HG03139 (cell line): Measurements from ENCODE around the gene COMMD2.

Experiments
- ATAC-seq: cut with Tn5 transposase; IDR thresholded peaks from one replicate; pipeline ENCODE4 v1.9.1; 2021; ENCODE audit not compliant: unreplicated experiment

COMMD2 gene

DNA sequence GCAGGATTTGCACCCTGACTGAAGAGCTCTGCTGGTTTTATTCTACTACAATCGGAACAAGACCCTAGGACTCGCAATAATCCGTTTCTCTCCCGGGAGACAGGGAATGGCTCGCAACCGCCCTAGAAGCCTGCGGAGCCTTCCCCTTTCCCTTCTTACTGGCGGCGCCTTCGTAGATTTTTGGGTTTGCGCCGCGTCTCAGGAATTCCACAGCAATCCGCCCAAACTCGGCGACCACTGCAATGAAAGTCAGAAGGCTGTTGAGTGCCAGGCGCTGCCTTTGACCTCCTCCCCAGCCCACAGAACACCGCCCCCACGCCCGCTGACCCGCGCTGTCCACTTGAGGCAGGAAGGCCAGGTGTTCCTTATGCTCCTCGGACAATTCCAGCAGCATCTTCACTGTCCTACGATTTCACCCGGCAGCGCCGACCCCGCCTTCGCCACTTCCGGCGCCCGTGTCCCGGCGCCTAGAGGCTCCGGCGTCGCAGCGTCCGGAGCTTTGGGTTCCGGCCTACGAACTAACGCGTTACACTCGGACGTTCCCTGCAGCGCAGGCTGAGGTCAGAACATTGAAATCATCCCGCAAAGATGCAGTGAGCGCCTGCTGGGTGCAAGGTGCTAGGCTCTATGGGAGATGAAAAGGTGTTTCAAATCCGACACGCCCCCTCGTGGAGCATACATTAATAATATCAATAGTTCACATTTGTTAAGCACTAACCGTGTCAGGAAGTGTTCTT, at the start of gene COMMD2:
Gene COMMD2 (minus strand): TSS at position 439 of the 737 bp plus-strand sequence. CDS start 45 bp downstream, at position 394.
- peak; percentile 99 for ATAC-seq

- ATAC-seq, result no peak
These were observed 49.4 kb upstream of the COMMD2 start for GRCh38 chr3:149801639-149802038.

GRCh38 chr3:149801195-149801594, 48.9 kb upstream of the COMMD2 start:
- no peak for ATAC-seq

DNA sequence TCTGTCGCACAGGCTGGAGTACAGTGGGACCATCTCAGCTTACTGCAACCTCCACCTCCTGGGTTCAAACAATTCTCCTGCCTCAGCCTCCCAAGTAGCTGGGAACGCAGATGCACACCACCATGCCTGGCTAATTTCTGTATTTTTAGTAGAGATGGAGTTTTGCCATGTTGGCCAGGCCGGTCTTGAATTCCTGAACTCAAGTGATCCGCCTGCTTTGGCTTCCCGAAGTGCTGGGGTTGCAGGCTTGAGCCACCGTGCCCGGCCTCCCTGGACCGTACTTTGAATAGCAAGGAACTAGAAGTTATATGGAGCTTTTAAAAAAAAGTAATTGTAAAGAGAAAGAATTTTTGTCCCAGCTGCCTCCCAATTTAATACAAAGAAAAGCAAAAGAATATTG, 48.4 kb upstream of the COMMD2 start:
- ATAC-seq, result no peak

GRCh38 chr3:149796026-149796425, 43.7 kb upstream of the COMMD2 start:
- ATAC-seq, result no peak

GRCh38 chr3:149792452-149793270, 40.4 kb upstream of the COMMD2 start, which contains the start of gene ANKUB1:
Gene ANKUB1 (minus strand): TSS chr3:149792554. CDS start chr3:149792366, 188 bp downstream.
- no peak for ATAC-seq

DNA sequence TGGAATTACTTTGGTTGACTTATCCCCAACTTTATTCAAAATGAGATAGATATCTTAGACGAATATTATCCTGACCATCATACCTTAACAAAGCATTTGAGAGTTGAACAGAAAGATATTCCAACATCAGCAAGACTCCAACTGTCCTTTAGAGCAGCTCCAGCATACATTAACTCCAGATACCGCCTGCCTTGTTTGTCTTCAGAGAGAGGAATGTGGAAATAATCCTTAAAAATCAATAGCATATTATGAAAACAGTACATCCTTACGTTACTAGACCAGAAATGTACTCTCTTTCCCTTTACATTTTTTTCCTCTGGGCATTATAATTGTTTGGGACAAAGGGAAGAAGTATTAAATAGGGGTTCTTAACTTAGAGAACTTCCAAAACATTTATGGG, 38.4 kb upstream of the COMMD2 start:
- ATAC-seq, result no peak

DNA sequence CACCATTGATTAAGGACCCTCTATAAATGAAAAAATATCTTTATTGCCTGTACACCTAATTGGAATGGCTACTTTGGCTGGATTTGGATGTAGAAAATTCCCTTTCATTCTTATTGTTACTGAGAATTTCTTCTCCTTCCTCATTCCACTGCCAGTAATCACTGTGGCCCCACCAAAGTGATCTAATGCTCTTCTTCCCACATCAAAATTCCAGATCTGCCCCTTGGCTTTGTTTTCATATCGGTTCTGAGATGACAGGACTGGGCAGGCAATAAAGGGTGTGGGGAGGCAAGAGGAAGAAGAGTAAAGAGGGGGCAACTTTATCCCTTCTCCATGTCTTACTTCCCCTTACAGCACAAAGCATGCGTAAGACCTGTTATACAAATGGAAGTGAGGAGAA, 38.0 kb upstream of the COMMD2 start:
- ATAC-seq, result no peak

DNA sequence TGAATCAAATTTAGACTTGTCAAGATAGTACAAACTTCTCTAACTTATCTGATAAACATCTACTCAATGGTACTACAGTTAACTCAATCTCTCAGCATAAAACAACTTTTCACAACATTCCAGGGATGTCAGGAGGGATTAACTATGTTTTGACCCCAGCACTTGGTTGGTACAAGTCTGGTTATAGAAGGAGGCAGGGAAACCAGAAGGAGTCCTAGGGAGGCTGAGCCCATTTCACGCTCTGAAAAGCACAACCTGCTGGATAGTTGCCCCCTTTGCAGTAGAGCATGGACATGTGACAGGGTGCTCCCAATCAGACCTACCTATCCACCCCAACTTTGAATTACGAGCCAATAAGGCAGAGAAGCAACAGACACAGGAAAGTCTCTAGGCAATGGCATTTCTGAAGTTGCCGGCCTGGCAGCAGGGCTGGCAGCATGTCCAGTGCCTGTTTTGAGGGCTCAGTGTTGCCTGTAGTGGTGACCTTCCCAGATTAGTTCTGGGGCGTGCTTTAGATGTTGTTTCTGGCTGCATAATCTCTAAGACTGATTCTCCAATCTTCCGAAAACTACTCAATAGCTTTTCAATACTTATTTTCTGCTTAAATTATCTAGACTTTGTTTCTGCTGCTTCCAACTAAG, 31.9 kb upstream of the COMMD2 start:
- no peak for ATAC-seq

GRCh38 chr3:149783576-149783975, 31.3 kb upstream of the COMMD2 start:
- ATAC-seq, result no peak

GRCh38 chr3:149781741-149782140, 29.5 kb upstream of the COMMD2 start:
- ATAC-seq, result no peak

DNA sequence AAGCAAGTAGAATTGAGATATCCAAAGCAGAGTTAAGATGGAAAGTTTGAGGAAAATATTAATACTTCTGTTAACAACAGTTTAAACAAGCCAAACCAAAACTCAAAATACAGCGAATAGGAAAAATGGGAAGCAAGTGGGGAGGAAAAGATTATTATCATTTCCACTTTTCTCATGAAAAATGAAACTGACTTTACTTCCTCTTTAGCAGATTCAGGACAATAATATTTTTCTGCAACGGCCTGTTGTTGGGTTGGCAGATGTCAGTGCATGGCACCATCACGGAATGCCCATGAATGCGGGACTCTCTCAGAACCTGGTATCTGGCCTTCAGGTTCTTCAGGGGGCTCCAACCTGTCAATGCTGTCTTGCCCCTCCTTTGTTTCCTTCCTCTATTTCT, 28.9 kb upstream of the COMMD2 start:
- no peak for ATAC-seq

GRCh38 chr3:149777414-149778214, 25.3 kb upstream of the COMMD2 start:
- ATAC-seq, result no peak

DNA sequence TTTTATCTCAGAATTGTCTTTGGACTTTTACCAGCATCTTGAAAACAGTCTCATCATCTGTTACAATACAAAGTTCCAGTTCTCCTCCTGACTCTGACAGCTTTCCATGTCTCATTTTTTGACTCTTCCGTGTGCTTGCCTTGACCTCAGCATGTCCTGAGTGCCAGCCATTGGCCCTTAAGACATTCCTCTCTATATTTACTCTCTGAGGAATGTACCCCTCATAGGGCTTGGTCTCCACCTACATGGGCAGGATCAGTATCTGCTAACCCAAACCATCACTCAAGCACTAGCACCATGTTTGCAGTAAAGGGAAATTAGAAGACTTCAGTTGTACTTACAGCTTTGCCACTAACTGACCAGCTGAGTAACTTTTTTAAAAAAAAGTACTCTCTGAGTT, 23.9 kb upstream of the COMMD2 start:
- no peak for ATAC-seq

- no peak for ATAC-seq
These were observed 20.6 kb upstream of the COMMD2 start for GRCh38 chr3:149772861-149773260.

GRCh38 chr3:149771652-149772271, 19.5 kb upstream of the COMMD2 start:
- ATAC-seq, result no peak

DNA sequence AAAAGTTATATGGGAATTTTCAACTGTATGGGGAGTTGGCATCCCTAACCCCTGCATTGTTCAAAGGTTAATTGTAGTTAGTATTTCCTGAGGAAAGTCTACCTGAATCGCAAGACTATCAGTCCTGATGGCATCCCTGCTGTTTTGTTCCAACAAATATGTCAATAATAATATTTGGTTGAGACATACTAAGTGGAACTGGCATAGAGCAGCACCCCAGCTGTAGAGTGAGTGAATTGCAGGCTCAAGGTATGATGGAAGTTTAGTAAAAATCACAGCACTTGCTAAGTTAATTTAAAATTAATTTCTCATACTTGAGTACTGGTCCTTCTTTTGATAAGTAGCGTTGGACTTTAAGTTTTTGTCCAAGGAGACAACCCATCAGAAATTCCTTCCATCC, 18.0 kb upstream of the COMMD2 start:
- no peak for ATAC-seq

- ATAC-seq, result no peak
These were observed 16.4 kb upstream of the COMMD2 start for GRCh38 chr3:149768704-149769103.

GRCh38 chr3:149767720-149768119, 15.4 kb upstream of the COMMD2 start:
- ATAC-seq, result no peak

DNA sequence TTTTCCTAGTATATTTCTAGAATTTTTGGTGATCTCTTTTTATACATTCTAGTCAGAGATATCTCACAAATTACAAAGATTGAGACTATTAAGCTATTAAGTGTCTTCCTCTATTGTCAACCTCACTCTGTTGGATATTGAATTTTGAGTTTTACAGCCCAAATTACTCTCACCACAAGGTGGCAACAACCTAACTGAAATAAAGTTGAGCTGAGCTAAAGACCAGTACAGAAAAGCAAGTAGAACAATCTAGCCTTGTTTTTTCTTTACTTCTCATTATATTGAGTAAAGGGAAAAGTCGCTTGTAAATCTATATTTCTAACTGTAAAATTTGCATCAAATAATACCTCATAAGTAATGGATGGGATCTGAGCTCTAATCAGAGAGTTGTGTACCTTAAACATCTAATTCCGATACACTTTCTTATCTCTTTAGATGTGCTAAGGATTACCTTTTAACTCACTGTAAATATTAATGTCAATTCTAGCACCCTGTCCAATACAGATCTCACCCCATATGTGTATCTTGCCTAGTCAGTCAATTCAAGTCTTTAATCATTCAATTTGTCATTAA, 13.6 kb upstream of the COMMD2 start:
- ATAC-seq, result no peak
